ENCODE results near the gene FOXE1. TPM values are rescaled to one million over a fixed set of nuclear protein-coding genes. Genes with fewer than 3 reads are reported as not detected.
A peak's percentile ranks its signal among the peaks of the same experiment; 100 is the strongest.

FOXE1 gene
- total RNA-seq, 2 donors from 2014 or later: not detected

DNA sequence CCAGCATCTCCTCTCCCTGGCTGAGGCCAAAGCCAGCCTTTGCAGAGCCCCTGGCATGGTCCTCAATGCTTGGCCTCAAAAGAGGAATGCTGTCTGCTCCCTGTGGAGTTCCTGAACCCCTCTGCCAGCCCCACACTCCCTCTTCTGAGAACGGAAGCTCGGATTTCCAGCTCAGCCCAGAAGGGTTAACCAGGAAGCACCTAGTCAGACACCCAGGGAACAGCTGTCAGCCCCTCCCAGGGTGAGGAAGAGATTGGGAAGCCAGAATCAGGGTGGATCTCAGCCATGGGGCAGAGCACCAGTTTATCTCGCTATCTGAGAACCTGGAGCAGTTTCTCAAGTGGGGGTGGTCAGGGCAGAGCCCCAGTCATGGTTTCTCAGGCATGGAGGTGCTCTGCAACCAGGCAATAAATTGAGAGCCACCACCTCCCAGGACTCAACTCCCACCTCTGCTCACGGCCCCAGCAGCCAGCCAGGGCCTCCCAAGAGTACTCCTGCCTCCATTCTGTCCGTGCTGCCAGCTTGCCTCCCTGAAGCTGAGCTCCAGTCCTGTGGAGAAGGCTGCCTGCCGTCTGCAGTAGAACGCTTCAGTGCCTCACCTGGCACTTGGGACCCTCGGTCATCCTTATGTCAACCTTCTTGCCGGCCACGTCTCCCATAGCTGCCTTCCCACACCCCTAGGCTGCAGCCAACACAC is 7.6 kb downstream of the FOXE1 start:
- TF ChIP-seq, protein P1, sequence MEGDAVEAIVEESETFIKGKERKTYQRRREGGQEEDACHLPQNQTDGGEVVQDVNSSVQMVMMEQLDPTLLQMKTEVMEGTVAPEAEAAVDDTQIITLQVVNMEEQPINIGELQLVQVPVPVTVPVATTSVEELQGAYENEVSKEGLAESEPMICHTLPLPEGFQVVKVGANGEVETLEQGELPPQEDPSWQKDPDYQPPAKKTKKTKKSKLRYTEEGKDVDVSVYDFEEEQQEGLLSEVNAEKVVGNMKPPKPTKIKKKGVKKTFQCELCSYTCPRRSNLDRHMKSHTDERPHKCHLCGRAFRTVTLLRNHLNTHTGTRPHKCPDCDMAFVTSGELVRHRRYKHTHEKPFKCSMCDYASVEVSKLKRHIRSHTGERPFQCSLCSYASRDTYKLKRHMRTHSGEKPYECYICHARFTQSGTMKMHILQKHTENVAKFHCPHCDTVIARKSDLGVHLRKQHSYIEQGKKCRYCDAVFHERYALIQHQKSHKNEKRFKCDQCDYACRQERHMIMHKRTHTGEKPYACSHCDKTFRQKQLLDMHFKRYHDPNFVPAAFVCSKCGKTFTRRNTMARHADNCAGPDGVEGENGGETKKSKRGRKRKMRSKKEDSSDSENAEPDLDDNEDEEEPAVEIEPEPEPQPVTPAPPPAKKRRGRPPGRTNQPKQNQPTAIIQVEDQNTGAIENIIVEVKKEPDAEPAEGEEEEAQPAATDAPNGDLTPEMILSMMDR (conservative IDR thresholded peaks at IDR 0.05): no peak
- WGBS, 2 experiments (ENCODE audit: insufficient coverage in 1 of 2, insufficient read length in 1 of 2): 65 to 77% methylated on average over 9 to 10 of the region's 10 CpGs
- H3K36me3 ChIP-seq (ENCODE audit: control insufficient read depth, insufficient read depth, low read length): no peaks in the 10 kb centered on the region
- Mint-ChIP-seq H3K27ac (no peak overlapping the region), H3K36me3 (ENCODE audit: low read depth) (no peaks in the 10 kb centered on the region), H3K27me3 (ENCODE audit: insufficient read depth) (peaks cover 100% of the 10 kb centered on the region), H3K4me3 (no peak overlapping the region), H3K9me3 (peaks cover 5% of the 10 kb centered on the region), H3K4me1 (peaks cover 8% of the 10 kb centered on the region)
- peak; percentile 43 for DNase-seq
- H3K27me3 ChIP-seq (ENCODE audit: control insufficient read depth, insufficient read depth, low read length, poor library complexity, severe bottlenecking): peaks cover 94% of the 10 kb centered on the region
- no peak overlapping the region for H3K4me3 ChIP-seq (ENCODE audit: low read length)
- no peak overlapping the region for H3K27ac ChIP-seq (ENCODE audit: low read depth, low read length)
- peaks cover 12% of the 10 kb centered on the region for H3K4me1 ChIP-seq (ENCODE audit: control insufficient read depth, insufficient read depth, low read length)
- H3K9ac ChIP-seq (ENCODE audit: extremely low read depth, low read length, poor library complexity, severe bottlenecking): no peak overlapping the region
- peaks cover 5% of the 10 kb centered on the region for H3K9me3 ChIP-seq (ENCODE audit: control insufficient read depth, low read length)

GRCh38 chr9:97861148-97861475 is 8.1 kb downstream of the FOXE1 start:
- Histone ChIP-seq H3K9ac (ENCODE audit: extremely low read depth, low read length, poor library complexity, severe bottlenecking) (no peak overlapping the region), H3K27me3 (ENCODE audit: control insufficient read depth, insufficient read depth, low read length, poor library complexity, severe bottlenecking) (peaks cover 90% of the 10 kb centered on the region), H3K4me3 (ENCODE audit: low read length) (no peak overlapping the region), H3K27ac (ENCODE audit: low read depth, low read length) (no peak overlapping the region), H3K4me1 (ENCODE audit: control insufficient read depth, insufficient read depth, low read length) (peaks cover 12% of the 10 kb centered on the region), H3K36me3 (ENCODE audit: control insufficient read depth, insufficient read depth, low read length) (no peaks in the 10 kb centered on the region), H3K9me3 (ENCODE audit: control insufficient read depth, low read length) (peaks cover 10% of the 10 kb centered on the region)
- H3K36me3 Mint-ChIP-seq (ENCODE audit: low read depth): no peaks in the 10 kb centered on the region
- H3K4me3 Mint-ChIP-seq: no peak overlapping the region
- 90 to 100% methylated on average over 3 to 5 of the region's 5 CpGs for WGBS, 2 experiments (ENCODE audit: insufficient coverage in 1 of 2, insufficient read length in 1 of 2)
- peaks cover 100% of the 10 kb centered on the region for H3K27me3 Mint-ChIP-seq (ENCODE audit: insufficient read depth)
- TF ChIP-seq, protein P1 (conservative IDR thresholded peaks at IDR 0.05): no peak
- H3K4me1 Mint-ChIP-seq: peaks cover 8% of the 10 kb centered on the region
- peaks cover 10% of the 10 kb centered on the region for H3K9me3 Mint-ChIP-seq
- H3K27ac Mint-ChIP-seq: no peak overlapping the region
- DNase-seq: no peak

DNA sequence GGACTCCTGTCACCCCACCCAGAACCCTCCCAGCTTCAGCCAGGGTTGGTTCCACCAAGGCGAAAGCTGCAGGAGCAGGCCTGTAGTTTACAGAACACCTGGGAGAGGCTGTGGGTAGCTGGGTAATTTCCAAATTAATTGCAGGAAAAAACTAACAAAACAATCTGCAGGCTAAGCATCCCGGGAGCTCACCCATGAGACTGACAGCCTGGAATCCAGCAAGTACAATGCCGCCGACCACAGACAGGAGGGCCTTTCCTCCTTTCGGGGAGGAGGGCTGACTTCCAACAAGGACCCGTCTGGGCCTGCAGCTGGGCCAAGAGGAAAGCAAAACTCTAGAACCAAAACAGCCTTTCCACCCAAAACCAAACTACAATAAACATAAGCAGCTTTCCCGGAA is 10.3 kb downstream of the FOXE1 start:
- TF ChIP-seq, protein P1 (conservative IDR thresholded peaks at IDR 0.05): no peak
- Mint-ChIP-seq H3K36me3 (ENCODE audit: low read depth) (no peaks in the 10 kb centered on the region), H3K4me1 (no peaks in the 10 kb centered on the region), H3K27me3 (ENCODE audit: insufficient read depth) (peaks cover 91% of the 10 kb centered on the region), H3K9me3 (peaks cover 21% of the 10 kb centered on the region), H3K27ac (no peak overlapping the region), H3K4me3 (no peak overlapping the region)
- DNase-seq: no peak
- Histone ChIP-seq H3K27ac (ENCODE audit: low read depth, low read length) (no peak overlapping the region), H3K36me3 (ENCODE audit: control insufficient read depth, insufficient read depth, low read length) (no peaks in the 10 kb centered on the region), H3K9me3 (ENCODE audit: control insufficient read depth, low read length) (peaks cover 21% of the 10 kb centered on the region), H3K4me1 (ENCODE audit: control insufficient read depth, insufficient read depth, low read length) (no peaks in the 10 kb centered on the region), H3K4me3 (ENCODE audit: low read length) (no peak overlapping the region), H3K27me3 (ENCODE audit: control insufficient read depth, insufficient read depth, low read length, poor library complexity, severe bottlenecking) (peaks cover 68% of the 10 kb centered on the region), H3K9ac (ENCODE audit: extremely low read depth, low read length, poor library complexity, severe bottlenecking) (no peak overlapping the region)
- WGBS, 2 experiments (ENCODE audit: insufficient coverage in 1 of 2, insufficient read length in 1 of 2): 79 to 88% methylated on average over 4 to 7 of the region's 7 CpGs
